Breast epithelium (tissue), 4 donors: Measurements from ENCODE around the gene IST1. TPM values are rescaled to one million over a fixed set of nuclear protein-coding genes. Genes with fewer than 3 reads are reported as not detected.

Experiments used
- DNase-seq, 2 donors: peaks; one replicate each; pipeline ENCODE4 v3.0.0-alpha.2; 2019; ENCODE audit warnings: low spot score in 2 of 2
- H3K27ac ChIP-seq, 2 donors: fragments of 200-600 bp; sonication (generic) in 1 of 2; one replicate each; pipeline ENCODE4 v1.5.1; 2016 to 2019; ENCODE audit warnings: mild to moderate bottlenecking in 1 of 2
- H3K27me3 ChIP-seq, 2 donors: fragments of 200-600 bp; sonication (generic) in 1 of 2; one replicate each; pipeline versions ENCODE4 v1.5.1 to v1.6.0; 2017 to 2019; ENCODE audit warnings: control low read depth in 1 of 2, mild to moderate bottlenecking in 1 of 2
- H3K36me3 ChIP-seq: fragments of 200-600 bp; one replicate; pipeline ENCODE4 v1.5.1; 2019
- H3K4me1 ChIP-seq, 2 donors: fragments of 200-600 bp; sonication (generic); one replicate each; pipeline ENCODE4 v1.5.1; 2016 to 2019; ENCODE audit warnings: control low read depth in 1 of 2
- H3K4me3 ChIP-seq, 3 donors: fragments of 200-600 bp; sonication (generic); 1 replicate in 2 of 3; 2 replicates in 1 of 3; pipeline ENCODE4 v1.5.1; 2016 to 2019; ENCODE audit warnings: mild to moderate bottlenecking in 3 of 3, moderate library complexity in 2 of 3
- H3K9me3 ChIP-seq, 2 donors: fragments of 200-600 bp; sonication (generic) in 1 of 2; one replicate each; pipeline ENCODE4 v1.5.1; 2016 to 2019; ENCODE audit warnings: control low read depth in 1 of 2
- CTCF ChIP-seq, 3 donors: fragments of 450-650 bp; IDR thresholded peaks; one replicate each; pipeline ENCODE4 v1.5.1; 2016 to 2017; ENCODE audit warnings: antibody characterized with exemption in 3 of 3, mild to moderate bottlenecking in 3 of 3, moderate library complexity in 3 of 3
- POLR2A ChIP-seq: fragments of 450-650 bp; IDR thresholded peaks from one replicate; pipeline ENCODE4 v1.6.1; 2016; ENCODE audit warnings: antibody characterized with exemption, mild to moderate bottlenecking, moderate library complexity
- POLR2AphosphoS5 ChIP-seq, 3 donors: sonication (generic); formaldehyde crosslinking; IDR thresholded peaks; one replicate each; pipeline ENCODE4 v1.6.1; 2017; ENCODE audit warnings: antibody characterized with exemption in 3 of 3
- intact Hi-C: fragments of 100-400 bp; cut with DNase I; formaldehyde crosslinking; loops from one replicate; pipeline ENCODE4 v1.15.1; 2023; ENCODE audit warnings: low total_unique reads
- total RNA-seq, 3 donors: library from RNA; depleted of rRNA; stranded (reverse); fragments of >200 nt; gene quantifications; one replicate each; pipeline ENCODE4 v1.1.0, GENCODE V29; 2016

The IST1 gene
- total RNA-seq, 3 donors from 2014 or later, result 217 to 303 (median 253) TPM

- H3K27ac ChIP-seq, result peak overlapping the region in 1 of 2 donors; percentile 26
- no peaks in the 10 kb centered on the region for H3K9me3 ChIP-seq
- no peak overlapping the region for H3K4me3 ChIP-seq
- no peaks in the 10 kb centered on the region for H3K4me1 ChIP-seq
- no peaks in the 10 kb centered on the region for H3K27me3 ChIP-seq
- no peak for DNase-seq
- intact Hi-C loops, result no loop called here
- TF ChIP-seq POLR2AphosphoS5 (IDR thresholded peaks at IDR 0.05) (no peak), POLR2A (no peak), CTCF (IDR thresholded peaks at IDR 0.05) (no peak)
- H3K36me3 ChIP-seq, result peaks cover 6% of the 10 kb centered on the region
Observed at GRCh38 chr16:71851746-71852145, 43.6 kb upstream of the IST1 start.

- intact Hi-C loops, result no loop called here
- Histone ChIP-seq H3K4me3 (no peak overlapping the region), H3K4me1 (no peaks in the 10 kb centered on the region), H3K9me3 (no peaks in the 10 kb centered on the region), H3K27ac (no peak overlapping the region), H3K27me3 (no peaks in the 10 kb centered on the region), H3K36me3 (peaks cover 6% of the 10 kb centered on the region)
- TF ChIP-seq CTCF (IDR thresholded peaks at IDR 0.05), result no peak
- no peak for TF ChIP-seq POLR2A
- no peak for TF ChIP-seq POLR2AphosphoS5 (IDR thresholded peaks at IDR 0.05)
- DNase-seq, result no peak
Observed at GRCh38 chr16:71852158-71852557, 43.2 kb upstream of the IST1 start.

- Histone ChIP-seq H3K4me3 (no peak overlapping the region), H3K27me3 (no peaks in the 10 kb centered on the region), H3K36me3 (peaks cover 6% of the 10 kb centered on the region), H3K4me1 (no peaks in the 10 kb centered on the region), H3K9me3 (no peaks in the 10 kb centered on the region), H3K27ac (no peak overlapping the region)
- TF ChIP-seq CTCF (IDR thresholded peaks at IDR 0.05) (no peak), POLR2A (no peak), POLR2AphosphoS5 (IDR thresholded peaks at IDR 0.05) (no peak)
- DNase-seq, result no peak
- intact Hi-C loops, result no loop called here
Observed at GRCh38 chr16:71852561-71852960, 42.8 kb upstream of the IST1 start.

GRCh38 chr16:71853413-71853812 is 41.9 kb upstream of the IST1 start:
- H3K4me1 ChIP-seq, result no peaks in the 10 kb centered on the region
- TF ChIP-seq CTCF (IDR thresholded peaks at IDR 0.05) (no peak), POLR2AphosphoS5 (IDR thresholded peaks at IDR 0.05) (no peak), POLR2A (no peak)
- H3K4me3 ChIP-seq, result no peak overlapping the region
- peaks cover 6% of the 10 kb centered on the region for H3K36me3 ChIP-seq
- no peaks in the 10 kb centered on the region for H3K9me3 ChIP-seq
- no peak for DNase-seq
- intact Hi-C loops, result no loop called here
- H3K27ac ChIP-seq, result no peak overlapping the region
- no peaks in the 10 kb centered on the region for H3K27me3 ChIP-seq

- Histone ChIP-seq H3K9me3 (no peaks in the 10 kb centered on the region), H3K4me1 (peaks cover 0 to 5% of the 10 kb centered on the region in 2 donors), H3K27ac (peak overlapping the region in 1 of 2 donors; percentile 18), H3K4me3 (no peak overlapping the region), H3K36me3 (peaks cover 3% of the 10 kb centered on the region), H3K27me3 (no peaks in the 10 kb centered on the region)
- no peak for TF ChIP-seq POLR2AphosphoS5 (IDR thresholded peaks at IDR 0.05)
- no peak for DNase-seq
- intact Hi-C loops, result no loop called here
Observed at GRCh38 chr16:71854369-71854948, 40.9 kb upstream of the IST1 start.
